Uterus (tissue), 2 donors: ENCODE measurements around the gene CST9L.

Experiments used
- POLR2A ChIP-seq, 2 donors: fragments of 450-650 bp; IDR thresholded peaks; one replicate each; pipeline ENCODE4 v1.6.1; 2016; ENCODE audit warnings: antibody characterized with exemption in 2 of 2, mild to moderate bottlenecking in 1 of 2, moderate library complexity in 1 of 2
- TF ChIP-seq, protein P1 (sequence below), 4 experiments: fragments of 200-600 bp in 2 of 4; fragments of 450-650 bp in 2 of 4; sonication (generic) in 2 of 4; IDR thresholded peaks; one replicate each; pipeline ENCODE4 v1.5.1; 2016 to 2019; ENCODE audit warnings: antibody characterized with exemption in 4 of 4, mild to moderate bottlenecking in 2 of 4, moderate library complexity in 1 of 4

DNA sequence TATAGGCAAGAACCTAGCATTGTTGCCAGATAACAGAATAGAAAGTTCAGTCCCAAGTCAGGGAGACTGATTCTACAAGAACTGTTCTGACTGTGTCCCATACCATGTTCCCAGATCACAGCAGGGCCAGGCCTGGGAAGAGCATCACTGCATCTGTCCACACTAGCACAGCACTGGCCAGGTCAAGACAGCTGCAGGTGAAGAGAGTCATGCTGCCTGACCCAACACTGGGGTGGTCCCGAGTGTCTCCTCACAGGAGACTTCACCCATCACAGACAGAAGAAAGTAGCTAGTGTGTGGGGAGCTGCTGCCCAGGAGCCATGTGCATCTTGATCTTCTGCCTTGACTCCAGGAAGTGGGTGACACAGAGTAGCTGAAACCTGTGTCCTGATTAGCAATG, 1.3 kb upstream of the CST9L start:
- TF ChIP-seq, protein P1, sequence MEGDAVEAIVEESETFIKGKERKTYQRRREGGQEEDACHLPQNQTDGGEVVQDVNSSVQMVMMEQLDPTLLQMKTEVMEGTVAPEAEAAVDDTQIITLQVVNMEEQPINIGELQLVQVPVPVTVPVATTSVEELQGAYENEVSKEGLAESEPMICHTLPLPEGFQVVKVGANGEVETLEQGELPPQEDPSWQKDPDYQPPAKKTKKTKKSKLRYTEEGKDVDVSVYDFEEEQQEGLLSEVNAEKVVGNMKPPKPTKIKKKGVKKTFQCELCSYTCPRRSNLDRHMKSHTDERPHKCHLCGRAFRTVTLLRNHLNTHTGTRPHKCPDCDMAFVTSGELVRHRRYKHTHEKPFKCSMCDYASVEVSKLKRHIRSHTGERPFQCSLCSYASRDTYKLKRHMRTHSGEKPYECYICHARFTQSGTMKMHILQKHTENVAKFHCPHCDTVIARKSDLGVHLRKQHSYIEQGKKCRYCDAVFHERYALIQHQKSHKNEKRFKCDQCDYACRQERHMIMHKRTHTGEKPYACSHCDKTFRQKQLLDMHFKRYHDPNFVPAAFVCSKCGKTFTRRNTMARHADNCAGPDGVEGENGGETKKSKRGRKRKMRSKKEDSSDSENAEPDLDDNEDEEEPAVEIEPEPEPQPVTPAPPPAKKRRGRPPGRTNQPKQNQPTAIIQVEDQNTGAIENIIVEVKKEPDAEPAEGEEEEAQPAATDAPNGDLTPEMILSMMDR (IDR thresholded peaks at IDR 0.05) = no peak
- TF ChIP-seq POLR2A (IDR thresholded peaks at IDR 0.05) = no peak
